ENCODE results near the gene PRDM10.

DNA sequence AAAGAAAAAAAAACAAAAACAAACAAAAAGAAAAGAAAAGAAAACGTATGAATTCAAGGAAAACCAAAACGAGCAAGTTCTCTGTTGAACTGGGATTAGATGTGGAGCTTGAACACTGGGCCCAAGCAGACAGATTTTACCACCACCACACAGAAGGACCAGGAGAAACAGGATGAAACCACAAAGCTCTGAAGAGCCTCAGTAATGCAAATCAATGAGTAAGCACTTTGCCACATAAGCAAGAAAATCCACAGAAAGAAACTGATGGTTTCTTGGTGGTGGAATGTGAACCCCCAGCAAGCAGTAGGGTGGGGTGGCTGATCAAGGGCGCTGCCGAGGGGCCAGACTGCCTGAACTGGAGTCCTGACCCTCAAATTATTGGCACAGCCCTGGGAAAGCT is 56.4 kb downstream of the PRDM10 start:
- TF ChIP-seq POLR2AphosphoS5 (IDR thresholded peaks at IDR 0.05; ENCODE audit: low read depth, low read length) (no peak), POLR2A (IDR thresholded peaks at IDR 0.05; ENCODE audit: low read depth, low read length) (no peak), TAF1 (IDR thresholded peaks at IDR 0.05; ENCODE audit: low read depth, low read length) (no peak), SPI1 (IDR thresholded peaks at IDR 0.05; ENCODE audit: low read depth, low read length) (no peak), POU2F2 (IDR thresholded peaks at IDR 0.05; ENCODE audit: low read depth, low read length) (no peak), PAX5 (IDR thresholded peaks at IDR 0.05; ENCODE audit: insufficient read depth, low read length, severe bottlenecking) (no peak)
